Endothelial cell (in vitro differentiated cells): ENCODE data around the gene SRGAP2C. TPM values are rescaled to one million over a fixed set of nuclear protein-coding genes. Genes with fewer than 3 reads are reported as not detected.
"Not testable (repeated sequence)": the region's sequence is repeated elsewhere in the genome, so short reads cannot be mapped to it uniquely, and the experiment has no call there.

ENCODE experiments used
- DNase-seq: peaks from one replicate; pipeline ENCODE4 v3.0.0; 2021; ENCODE audit warnings: low spot score
- H3K27ac Mint-ChIP-seq: one replicate; pipeline ENCODE4 v1.8.0; 2021; ENCODE audit warnings: mixed read lengths, inconsistent platforms; ENCODE audit not compliant: unreplicated experiment
- H3K27me3 Mint-ChIP-seq: one replicate; pipeline ENCODE4 v1.8.0; 2021; ENCODE audit warnings: mild to moderate bottlenecking, moderate library complexity, mixed read lengths, inconsistent platforms; ENCODE audit not compliant: unreplicated experiment
- H3K36me3 Mint-ChIP-seq: one replicate; pipeline ENCODE4 v1.8.0; 2021; ENCODE audit warnings: mild to moderate bottlenecking, low read depth, mixed read lengths, inconsistent platforms; ENCODE audit not compliant: unreplicated experiment
- H3K4me1 Mint-ChIP-seq: one replicate; pipeline ENCODE4 v1.8.0; 2021; ENCODE audit warnings: mild to moderate bottlenecking, mixed read lengths, inconsistent platforms; ENCODE audit not compliant: unreplicated experiment
- H3K4me3 Mint-ChIP-seq: one replicate; pipeline ENCODE4 v1.8.0; 2021; ENCODE audit warnings: mild to moderate bottlenecking, mixed read lengths, inconsistent platforms; ENCODE audit not compliant: unreplicated experiment
- H3K9me3 Mint-ChIP-seq: one replicate; pipeline ENCODE4 v1.8.0; 2021; ENCODE audit warnings: mixed read lengths, inconsistent platforms; ENCODE audit not compliant: unreplicated experiment
- total RNA-seq: library from RNA; stranded (reverse); fragmentation: NEBNext Ultra II Directional; extraction: Animal tissue kit (Norgen Biotek cat#: 25700); gene quantifications from one replicate; pipeline ENCODE4 v1.2.1, GENCODE V29; 2021; ENCODE audit not compliant: unreplicated experiment

Gene SRGAP2C
- total RNA-seq, 1 donor from 2014 or later, result 72.5 TPM

DNA sequence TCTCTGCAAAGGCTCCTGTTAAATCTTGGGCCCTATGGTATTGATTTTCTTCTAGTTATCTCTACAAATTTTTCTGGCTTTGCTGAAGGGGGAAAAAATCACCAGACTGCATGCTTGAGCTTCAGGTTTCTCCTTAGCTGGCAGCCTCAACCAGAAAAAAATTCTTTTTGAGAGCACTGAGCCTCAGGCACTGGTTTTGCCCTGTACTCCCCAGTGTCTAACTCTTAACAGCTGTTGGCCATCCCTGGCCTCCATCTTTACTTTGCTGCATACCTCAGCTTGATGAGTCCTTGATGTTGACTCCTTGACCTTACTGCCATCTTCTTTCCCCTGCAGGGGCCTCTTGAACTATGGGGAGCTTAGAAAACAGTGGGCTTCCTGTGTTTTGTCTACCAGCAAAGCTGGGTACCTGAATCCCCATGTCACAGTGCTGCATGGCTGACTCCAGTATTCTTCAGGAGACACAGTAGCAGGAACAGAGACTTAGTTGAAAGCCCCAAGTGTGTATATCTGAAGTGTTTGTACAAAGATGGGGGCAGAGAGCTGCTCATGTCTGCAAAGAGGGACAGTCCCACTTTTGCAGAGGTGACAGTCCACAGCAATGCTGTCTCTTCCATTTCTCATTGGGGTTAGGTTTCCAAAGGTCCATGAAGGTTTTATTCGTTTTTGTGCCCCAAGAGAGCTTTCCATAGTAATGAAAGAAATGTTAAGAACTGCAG lies 31.1 kb downstream of the SRGAP2C start:
- not testable (repeated sequence) for H3K36me3 Mint-ChIP-seq, H3K27me3 Mint-ChIP-seq

GRCh38 chr1:121216676-121217075 lies 31.9 kb downstream of the SRGAP2C start:
- not testable (repeated sequence) for H3K27me3 Mint-ChIP-seq, H3K9me3 Mint-ChIP-seq

More for the DNA sequence above, 31.1 kb downstream of the SRGAP2C start:
- H3K9me3 Mint-ChIP-seq, H3K4me3 Mint-ChIP-seq, H3K27ac Mint-ChIP-seq, H3K4me1 Mint-ChIP-seq, DNase-seq: not testable (repeated sequence)

DNA sequence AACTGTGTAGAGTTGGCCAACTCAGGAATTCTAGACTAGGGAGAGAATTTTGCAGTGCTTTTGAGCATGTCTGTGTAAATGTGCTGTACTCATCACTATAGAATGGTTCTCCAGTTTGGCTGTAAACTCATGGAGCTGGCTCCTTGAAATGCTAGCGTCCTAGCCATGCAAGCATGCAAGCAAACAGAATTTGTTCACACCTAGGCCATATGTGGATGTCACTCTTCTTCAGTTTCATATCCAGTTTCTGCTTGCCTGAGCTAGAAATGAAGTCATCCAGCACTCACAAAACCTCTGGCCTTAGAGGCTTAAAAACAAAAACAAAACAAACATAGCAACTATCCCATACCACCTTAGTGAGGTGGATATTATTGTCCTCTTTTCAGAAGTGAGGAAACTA lies 37.0 kb downstream of the SRGAP2C start:
- H3K36me3 Mint-ChIP-seq, H3K9me3 Mint-ChIP-seq, H3K4me3 Mint-ChIP-seq, H3K27ac Mint-ChIP-seq, H3K4me1 Mint-ChIP-seq, DNase-seq, H3K27me3 Mint-ChIP-seq: not testable (repeated sequence)

More at GRCh38 chr1:121216676-121217075, 31.9 kb downstream of the SRGAP2C start:
- not testable (repeated sequence) for H3K27ac Mint-ChIP-seq, H3K36me3 Mint-ChIP-seq, H3K4me1 Mint-ChIP-seq, DNase-seq, H3K4me3 Mint-ChIP-seq

DNA sequence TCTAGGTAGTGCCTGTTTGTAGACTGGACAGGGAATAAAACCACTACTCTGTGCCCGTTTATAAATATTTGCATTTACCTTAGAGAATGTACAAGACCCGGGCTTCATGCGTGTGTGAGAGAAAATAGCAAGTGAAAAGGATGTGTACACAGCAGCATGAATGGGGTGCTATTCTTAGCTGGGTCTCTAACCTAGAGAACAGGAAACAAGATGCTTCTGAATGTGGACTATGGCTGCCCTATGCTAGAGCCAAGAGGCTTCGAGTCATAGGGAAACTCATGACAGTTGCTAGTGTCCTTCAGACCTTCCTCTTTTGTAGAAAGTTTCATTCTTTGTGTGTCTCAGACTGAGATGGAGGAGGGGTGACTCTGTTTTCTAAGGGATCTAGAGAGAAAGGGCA lies 39.9 kb downstream of the SRGAP2C start:
- not testable (repeated sequence) for H3K36me3 Mint-ChIP-seq, DNase-seq, H3K4me1 Mint-ChIP-seq, H3K27ac Mint-ChIP-seq, H3K27me3 Mint-ChIP-seq, H3K9me3 Mint-ChIP-seq, H3K4me3 Mint-ChIP-seq

GRCh38 chr1:121226295-121226904 lies 41.6 kb downstream of the SRGAP2C start:
- not testable (repeated sequence) for H3K4me1 Mint-ChIP-seq, H3K27me3 Mint-ChIP-seq, H3K4me3 Mint-ChIP-seq, DNase-seq, H3K9me3 Mint-ChIP-seq, H3K36me3 Mint-ChIP-seq, H3K27ac Mint-ChIP-seq

DNA sequence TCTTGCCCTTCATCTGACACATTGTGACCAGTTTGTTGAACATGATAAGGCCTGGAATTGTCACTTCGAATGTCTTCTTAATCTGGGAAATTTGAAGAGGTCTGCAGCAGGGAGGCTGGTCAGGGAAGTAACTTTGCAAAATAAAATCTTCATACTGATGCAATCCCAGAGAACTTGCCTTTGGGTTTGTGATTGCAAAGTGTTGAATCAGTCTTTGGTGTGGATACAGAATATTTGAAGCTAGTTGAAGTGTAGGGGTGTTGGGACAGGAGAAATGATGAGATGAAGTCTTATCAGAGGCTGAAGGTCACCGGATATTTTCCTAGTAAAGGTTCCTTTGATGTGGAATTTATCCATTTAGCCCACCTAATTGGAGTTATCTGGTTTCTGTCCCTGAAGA lies 42.1 kb downstream of the SRGAP2C start:
- H3K27ac Mint-ChIP-seq, H3K4me3 Mint-ChIP-seq, DNase-seq, H3K9me3 Mint-ChIP-seq, H3K4me1 Mint-ChIP-seq, H3K27me3 Mint-ChIP-seq, H3K36me3 Mint-ChIP-seq: not testable (repeated sequence)

GRCh38 chr1:121227544-121228330 lies 43.0 kb downstream of the SRGAP2C start:
- H3K27ac Mint-ChIP-seq, H3K27me3 Mint-ChIP-seq, H3K4me3 Mint-ChIP-seq, H3K9me3 Mint-ChIP-seq, DNase-seq, H3K4me1 Mint-ChIP-seq, H3K36me3 Mint-ChIP-seq: not testable (repeated sequence)

DNA sequence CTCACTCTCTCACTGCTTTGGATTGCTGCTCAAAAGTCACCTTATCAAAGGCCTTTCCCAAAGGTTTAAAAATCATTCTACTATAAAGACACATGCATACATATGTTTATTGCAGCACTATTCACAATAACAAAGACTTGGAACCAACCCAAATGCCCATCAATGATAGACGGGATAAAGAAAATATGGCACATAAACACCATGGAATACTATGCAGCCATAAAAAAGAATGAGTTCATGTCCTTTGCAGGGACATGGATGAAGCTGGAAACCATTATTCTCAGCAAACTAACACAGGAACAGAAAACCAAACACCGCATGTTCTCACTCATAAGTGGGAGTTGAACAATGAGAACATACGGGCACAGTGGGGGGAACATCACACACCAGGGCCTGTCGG lies 45.9 kb downstream of the SRGAP2C start:
- H3K27me3 Mint-ChIP-seq, H3K4me1 Mint-ChIP-seq, H3K36me3 Mint-ChIP-seq, H3K27ac Mint-ChIP-seq, H3K9me3 Mint-ChIP-seq, DNase-seq, H3K4me3 Mint-ChIP-seq: not testable (repeated sequence)

DNA sequence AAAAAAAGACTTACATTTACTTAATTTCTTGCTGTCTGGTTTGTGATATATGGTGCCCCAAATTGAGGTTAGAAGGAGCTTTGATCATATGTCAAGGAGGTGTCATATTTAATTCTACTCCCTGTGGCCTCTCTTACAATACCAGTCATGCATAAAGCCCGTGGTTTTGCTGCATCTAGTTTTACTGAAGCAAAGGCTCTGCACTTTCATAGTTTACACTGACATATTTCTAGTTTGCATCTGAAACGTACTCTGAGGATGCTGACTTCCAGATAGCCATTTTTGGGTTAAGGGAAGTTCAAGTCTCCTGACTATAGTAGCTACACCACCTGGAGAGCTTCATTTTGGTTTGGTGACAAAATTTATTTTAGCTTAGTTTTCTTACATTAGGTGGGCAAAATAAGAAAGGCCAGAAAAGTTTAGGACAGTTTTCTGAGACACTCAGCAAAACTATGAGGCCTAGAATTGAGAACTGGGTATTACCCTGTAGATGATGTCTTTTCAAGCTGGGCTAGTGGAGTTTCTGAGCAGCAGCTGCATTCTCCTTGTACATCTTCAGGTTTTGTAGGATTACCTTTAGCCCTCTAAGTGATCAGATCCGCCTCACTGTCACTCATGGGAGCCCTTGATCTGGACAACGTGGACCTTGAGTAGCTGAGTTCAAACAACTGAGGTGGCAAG lies 47.8 kb downstream of the SRGAP2C start:
- H3K27ac Mint-ChIP-seq, H3K9me3 Mint-ChIP-seq, H3K4me3 Mint-ChIP-seq, DNase-seq, H3K36me3 Mint-ChIP-seq, H3K27me3 Mint-ChIP-seq, H3K4me1 Mint-ChIP-seq: not testable (repeated sequence)

- not testable (repeated sequence) for H3K4me1 Mint-ChIP-seq, H3K27ac Mint-ChIP-seq, H3K36me3 Mint-ChIP-seq, DNase-seq, H3K27me3 Mint-ChIP-seq, H3K4me3 Mint-ChIP-seq, H3K9me3 Mint-ChIP-seq
Measured at GRCh38 chr1:121234090-121234759, 49.5 kb downstream of the SRGAP2C start.

DNA sequence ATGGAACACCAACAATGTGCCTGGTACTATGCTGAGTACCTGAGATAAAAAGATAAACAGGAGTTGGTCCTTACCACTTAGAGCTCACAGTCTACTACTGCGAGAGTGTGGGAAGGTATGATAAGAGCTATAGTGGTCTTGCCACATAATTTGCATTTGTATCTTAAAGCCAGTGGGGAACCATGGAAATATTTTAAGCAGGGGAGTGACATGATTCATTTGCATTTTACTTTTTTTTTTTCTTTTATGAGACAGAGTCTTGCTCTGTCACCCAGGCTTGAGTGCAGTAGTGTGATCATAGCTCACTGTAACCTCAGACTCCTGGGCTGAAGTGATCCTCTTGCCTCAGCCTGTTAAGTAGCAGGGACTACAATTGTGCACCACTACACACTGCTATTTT lies 53.6 kb downstream of the SRGAP2C start:
- not testable (repeated sequence) for H3K27ac Mint-ChIP-seq, H3K9me3 Mint-ChIP-seq, H3K27me3 Mint-ChIP-seq, DNase-seq, H3K4me1 Mint-ChIP-seq, H3K36me3 Mint-ChIP-seq, H3K4me3 Mint-ChIP-seq
